Common myeloid progenitor, CD34-positive (primary cell): Measurements from ENCODE around the gene BNIP5.

Experiments
- CTCF ChIA-PET: fragments of 350-600 bp; sonication (Branson Sonifier 250); formaldehyde crosslinking; loops from one replicate; lab custom pipeline; 2021; ENCODE audit warnings: antibody characterized with exemption; lab: Charles Lee
- POLR2A ChIA-PET: fragments of 350-600 bp; sonication (Branson Sonifier 250); formaldehyde crosslinking; loops from one replicate; lab custom pipeline; 2021; ENCODE audit warnings: antibody characterized with exemption; lab: Charles Lee
- DNase-seq, 3 donors: peaks; one replicate each; pipeline versions ENCODE4 v3.0.0 to v3.0.0-alpha.2; 2013
- H3K27ac ChIP-seq, 2 experiments: 1 replicate in 1 of 2; 2 replicates in 1 of 2; pipeline ENCODE4 v1.7.0; 2013; ENCODE audit warnings: inconsistent platforms in 2 of 2, low read length in 2 of 2, mild to moderate bottlenecking in 2 of 2, low read depth in 1 of 2, moderate library complexity in 1 of 2; ENCODE audit not compliant: severe bottlenecking in 2 of 2, insufficient read depth in 1 of 2, poor library complexity in 1 of 2
- H3K27me3 ChIP-seq, 5 experiments: replicated peaks in 2 of 5; 1 replicate in 3 of 5; 2 replicates in 2 of 5; pipeline versions ENCODE4 v1.6.1 to v1.7.0; 2013; ENCODE audit warnings: low read length in 4 of 5, mild to moderate bottlenecking in 2 of 5, moderate library complexity in 2 of 5, inconsistent platforms in 1 of 5; ENCODE audit not compliant: insufficient read depth in 5 of 5, control insufficient read depth in 4 of 5
- H3K36me3 ChIP-seq, 4 experiments: 1 replicate in 2 of 4; 2 replicates in 2 of 4; pipeline versions ENCODE4 v1.6.1 to v1.7.0; 2013; ENCODE audit warnings: low read length in 3 of 4, control low read depth in 1 of 4, mild to moderate bottlenecking in 1 of 4; ENCODE audit not compliant: control insufficient read depth in 4 of 4, insufficient read depth in 4 of 4
- H3K4me1 ChIP-seq, 4 experiments: 1 replicate in 3 of 4; 2 replicates in 1 of 4; pipeline versions ENCODE4 v1.6.1 to v1.7.1; 2013; ENCODE audit warnings: low read length in 3 of 4, mild to moderate bottlenecking in 3 of 4, control low read depth in 1 of 4, inconsistent platforms in 1 of 4, moderate library complexity in 1 of 4; ENCODE audit not compliant: control insufficient read depth in 4 of 4, insufficient read depth in 4 of 4; ENCODE audit errors: control extremely low read depth in 1 of 4
- H3K4me3 ChIP-seq, 7 experiments: 1 replicate in 4 of 7; 2 replicates in 3 of 7; pipeline versions ENCODE4 v1.5.1 to v1.7.0; 2013; ENCODE audit warnings: mild to moderate bottlenecking in 7 of 7, low read length in 6 of 7, moderate library complexity in 6 of 7, inconsistent platforms in 2 of 7, low read depth in 2 of 7, control low read depth in 1 of 7; ENCODE audit not compliant: insufficient read depth in 4 of 7, control insufficient read depth in 1 of 7; ENCODE audit errors: extremely low read depth in 1 of 7
- H3K9me3 ChIP-seq, 5 experiments: 1 replicate in 4 of 5; 2 replicates in 1 of 5; pipeline versions ENCODE4 v1.6.1 to v1.7.1; 2013; ENCODE audit warnings: low read length in 4 of 5, mild to moderate bottlenecking in 2 of 5, inconsistent platforms in 1 of 5, low read depth in 1 of 5, moderate library complexity in 1 of 5; ENCODE audit not compliant: control insufficient read depth in 4 of 5, insufficient read depth in 2 of 5; ENCODE audit errors: control extremely low read depth in 1 of 5
- WGBS: methylation state at CpG from one replicate; pipeline ENCODE4 v1.1.5; 2013; ENCODE audit not compliant: insufficient coverage; 5-methylcytosine and 5-hydroxymethylcytosine counted together

The BNIP5 gene

DNA sequence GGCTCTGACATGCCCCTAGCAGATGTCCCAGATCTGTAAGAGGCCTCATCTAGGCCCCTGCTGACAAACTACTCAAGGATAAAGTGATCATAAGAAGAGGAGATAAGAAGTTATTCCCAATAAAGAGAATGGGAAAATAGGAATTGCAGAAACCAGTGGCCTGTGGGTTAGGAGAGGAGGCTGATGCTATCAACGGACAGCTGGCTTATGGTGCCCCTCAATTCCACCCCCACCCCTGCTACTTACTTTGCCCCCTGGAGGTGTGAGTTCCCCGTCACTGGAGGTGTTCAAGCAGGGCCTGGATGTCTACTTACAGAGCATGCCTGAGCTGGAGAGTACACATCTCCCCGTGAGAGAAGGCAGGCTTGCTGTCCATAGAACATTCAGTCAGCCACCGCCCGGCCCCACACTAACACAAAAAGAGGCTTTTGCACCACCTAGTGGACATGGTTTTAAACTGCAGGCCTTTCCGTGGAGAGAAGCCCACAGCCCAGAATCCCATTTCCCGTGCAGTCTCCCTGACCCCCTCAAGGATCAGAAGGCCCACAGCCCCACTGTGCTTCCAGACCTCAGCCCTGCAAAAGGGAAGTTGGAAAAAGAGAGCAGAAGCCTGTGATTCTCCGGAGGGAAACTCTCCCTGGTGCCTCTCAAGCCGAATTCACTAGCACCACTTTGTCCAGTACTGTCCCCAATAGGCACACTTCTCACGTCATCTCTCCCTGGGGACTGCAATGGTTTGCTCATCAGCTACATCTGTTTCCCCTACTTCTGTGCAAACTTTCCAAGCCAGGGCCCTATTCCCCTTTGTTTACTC, 23.8 kb upstream of the BNIP5 start:
- peaks cover 0 to 22% (median 13%) of the 10 kb centered on the region in 4 experiments for H3K4me1 ChIP-seq
- 27% methylated on average over 6 of the region's 10 CpGs for WGBS
- POLR2A ChIA-PET: interaction anchor here (1.6 kb wide), 1 partner anchor 12 kb away, joined by 3 read pairs; no protein-coding TSS in a partner anchor
- peak; percentile 67 to 79 (median 77) for DNase-seq
- no peak overlapping the region for H3K27ac ChIP-seq
- H3K4me3 ChIP-seq: no peak overlapping the region
- H3K36me3 ChIP-seq: no peaks in the 10 kb centered on the region
- H3K27me3 ChIP-seq: no peaks in the 10 kb centered on the region
- CTCF ChIA-PET: interaction anchor here (0.7 to 8.2 kb wide), 16 partner anchors 8 to 238 kb away, joined by 3 to 99 read pairs (median 4); no protein-coding TSS in a partner anchor
- H3K9me3 ChIP-seq: no peaks in the 10 kb centered on the region

DNA sequence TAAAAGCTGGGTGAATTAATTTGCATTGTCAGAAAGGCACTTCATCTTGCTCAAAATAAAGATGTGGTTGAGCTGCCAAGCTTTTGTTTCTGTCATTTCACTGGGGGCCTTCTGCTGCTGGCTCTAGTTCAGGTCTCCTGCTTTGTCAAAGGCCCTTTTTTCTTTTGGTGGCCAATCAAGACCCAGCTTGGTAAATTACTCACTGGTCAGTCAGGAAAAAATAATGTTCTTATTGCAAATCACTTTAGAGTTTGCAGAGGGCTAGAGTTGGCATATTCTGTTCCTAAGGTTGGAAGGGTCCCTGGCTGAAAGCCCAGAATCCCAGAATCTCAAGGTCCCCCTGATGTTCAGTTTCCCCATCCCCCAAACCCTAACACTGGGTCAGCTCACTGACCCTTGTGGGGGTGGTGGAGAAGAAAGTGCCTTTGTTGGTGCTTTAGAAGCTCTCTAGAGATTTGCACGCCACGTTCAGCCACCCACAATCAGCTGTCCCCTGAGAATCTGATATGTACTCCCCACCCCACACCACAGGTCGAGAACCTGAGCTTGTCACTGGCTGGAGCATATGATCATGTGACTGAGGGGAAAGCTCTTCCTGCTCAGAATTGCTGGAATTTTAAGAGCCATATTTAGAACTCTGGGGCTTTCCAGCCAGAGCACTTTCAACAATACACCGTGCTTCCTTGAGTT, 21.7 kb upstream of the BNIP5 start:
- H3K9me3 ChIP-seq: no peaks in the 10 kb centered on the region
- no peaks in the 10 kb centered on the region for H3K27me3 ChIP-seq
- H3K27ac ChIP-seq: no peak overlapping the region
- H3K36me3 ChIP-seq: no peaks in the 10 kb centered on the region
- ChIA-PET POLR2A (interaction anchor here (1.2 kb wide), 1 partner anchor 10 kb away, joined by 3 read pairs; no protein-coding TSS in a partner anchor), CTCF (interaction anchor here (0.8 to 8.2 kb wide), 12 partner anchors 10 to 263 kb away, joined by 3 to 99 read pairs (median 6); no protein-coding TSS in a partner anchor)
- H3K4me3 ChIP-seq: no peak overlapping the region
- 44% methylated on average over 1 of the region's 4 CpGs for WGBS
- peaks cover 0 to 12% (median 9%) of the 10 kb centered on the region in 4 experiments for H3K4me1 ChIP-seq
- no peak for DNase-seq

DNA sequence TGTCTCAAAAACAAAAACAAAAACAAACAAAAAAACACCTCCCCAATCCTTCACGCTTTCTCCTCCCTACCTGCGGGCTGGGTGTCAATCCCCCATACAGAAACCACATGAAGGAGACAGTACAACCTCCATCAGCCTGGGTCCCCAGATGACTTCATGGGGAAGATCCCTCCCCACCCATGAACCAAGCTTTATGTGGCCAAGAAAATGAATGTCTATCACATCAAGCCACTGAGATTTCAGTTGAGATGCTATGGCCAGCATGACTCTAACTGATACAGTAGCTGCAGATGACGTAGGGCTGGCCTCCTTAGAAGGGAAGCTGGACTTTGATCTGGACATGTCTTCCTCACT, 21.2 kb upstream of the BNIP5 start:
- Histone ChIP-seq H3K36me3 (no peaks in the 10 kb centered on the region), H3K9me3 (no peaks in the 10 kb centered on the region), H3K4me3 (no peak overlapping the region), H3K27me3 (no peaks in the 10 kb centered on the region), H3K27ac (no peak overlapping the region), H3K4me1 (peaks cover 0 to 8% (median 8%) of the 10 kb centered on the region in 4 experiments)
- no peak for DNase-seq
- POLR2A ChIA-PET: interaction anchor here (1.2 kb wide), 1 partner anchor 9 kb away, joined by 3 read pairs; no protein-coding TSS in a partner anchor
- CTCF ChIA-PET: interaction anchor here (0.8 to 8.2 kb wide), 8 partner anchors 10 to 262 kb away, joined by 3 to 99 read pairs (median 7); no protein-coding TSS in a partner anchor
- WGBS: 62% methylated on average over 3 of the region's 3 CpGs

DNA sequence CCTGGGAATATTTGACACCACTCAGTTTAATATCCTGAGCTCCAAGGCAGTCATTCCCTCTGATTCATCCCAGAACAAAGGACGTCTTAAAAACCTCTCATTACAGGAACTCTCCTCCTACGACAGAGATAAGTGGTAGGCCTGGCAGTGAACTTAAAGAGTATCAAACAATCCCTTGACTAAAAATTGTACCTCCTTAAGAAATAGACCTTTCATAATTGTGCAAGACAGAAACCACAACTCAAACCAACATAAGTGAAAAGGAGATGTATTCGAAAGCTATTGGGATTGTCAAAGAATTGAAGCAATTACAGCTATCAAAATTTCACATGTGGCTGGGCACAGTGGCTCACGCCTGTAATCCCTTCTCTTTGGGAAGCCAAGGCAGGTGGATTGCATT, 19.1 kb upstream of the BNIP5 start:
- Histone ChIP-seq H3K27ac (no peak overlapping the region), H3K9me3 (peaks cover 0 to 5% (median 0%) of the 10 kb centered on the region in 5 experiments), H3K36me3 (no peaks in the 10 kb centered on the region), H3K4me1 (peaks cover 7 to 16% (median 11%) of the 10 kb centered on the region in 4 experiments), H3K27me3 (no peaks in the 10 kb centered on the region), H3K4me3 (no peak overlapping the region)
- ChIA-PET POLR2A (no interaction called here), CTCF (interaction anchor here (0.8 to 2.7 kb wide), 4 partner anchors 11 to 53 kb away, joined by 4 to 10 read pairs (median 4); no protein-coding TSS in a partner anchor)
- no peak for DNase-seq
- WGBS: 75% methylated on average over 1 of the region's 4 CpGs

DNA sequence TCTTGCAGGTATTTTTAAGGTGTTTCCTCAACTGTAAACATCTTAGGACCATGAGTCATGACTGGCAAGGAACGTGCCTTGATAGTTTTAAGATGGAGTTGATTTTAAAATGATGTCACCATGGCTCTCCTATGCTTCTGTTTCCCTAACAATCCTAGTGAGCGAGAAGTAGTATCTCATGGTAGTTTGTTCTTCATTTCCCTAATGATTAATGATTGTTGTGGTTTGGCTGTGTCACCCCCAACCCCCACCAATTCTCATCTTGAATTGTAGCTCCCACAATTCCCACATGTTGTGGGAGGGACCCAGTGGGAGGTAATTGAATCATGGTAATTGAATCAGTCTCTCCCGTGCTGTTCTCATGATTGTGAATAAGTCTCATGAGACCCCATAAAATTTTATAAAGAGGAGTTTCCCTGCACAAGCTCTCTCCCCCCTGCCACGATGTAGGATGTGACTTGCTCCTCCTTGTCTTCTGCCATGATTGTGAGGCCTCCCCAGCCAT, 16.8 kb upstream of the BNIP5 start:
- ChIA-PET CTCF (interaction anchor here (2.3 kb wide), 1 partner anchor 12 kb away, joined by 9 read pairs; no protein-coding TSS in a partner anchor), POLR2A (no interaction called here)
- peaks cover 8 to 25% (median 15%) of the 10 kb centered on the region in 4 experiments for H3K4me1 ChIP-seq
- peaks cover 0 to 5% (median 0%) of the 10 kb centered on the region in 5 experiments for H3K9me3 ChIP-seq
- WGBS: 100% methylated on average over 1 of the region's 4 CpGs
- no peak overlapping the region for H3K27ac ChIP-seq
- H3K4me3 ChIP-seq: no peak overlapping the region
- DNase-seq: no peak
- H3K27me3 ChIP-seq: no peaks in the 10 kb centered on the region
- H3K36me3 ChIP-seq: no peaks in the 10 kb centered on the region

DNA sequence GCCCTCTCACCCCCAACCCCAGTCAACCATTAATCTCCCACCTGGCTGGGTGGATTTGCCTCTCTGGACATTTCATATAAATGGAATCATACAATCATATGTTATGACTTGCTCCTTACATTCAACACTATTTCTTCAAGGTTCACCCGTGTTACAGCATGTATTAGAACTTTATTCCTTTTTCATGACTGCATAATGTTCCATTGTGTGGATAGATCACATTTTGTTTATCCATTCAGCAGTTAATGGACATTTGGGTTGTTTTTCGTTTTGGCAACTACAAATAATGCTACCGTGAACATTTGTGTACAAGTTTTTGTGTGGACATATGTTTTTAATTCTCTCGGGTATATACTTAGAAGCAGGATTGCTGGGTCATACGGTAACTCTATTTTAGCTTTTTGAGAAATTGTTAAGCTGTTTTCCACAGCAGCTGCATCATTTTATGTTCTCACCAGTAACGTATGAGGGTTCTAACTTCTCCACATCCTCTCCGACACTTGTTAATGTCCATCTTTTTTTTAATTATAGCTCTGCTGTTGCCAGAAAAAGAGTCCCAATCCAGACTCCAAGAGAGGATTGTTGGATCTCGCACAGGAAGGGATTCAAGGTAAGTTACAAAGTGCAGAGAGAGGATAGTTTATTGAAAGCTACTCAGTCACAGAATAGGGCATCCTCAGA, 15.9 kb upstream of the BNIP5 start:
- ChIA-PET CTCF (interaction anchor here (0.8 to 2.3 kb wide), 4 partner anchors 8 to 46 kb away, joined by 3 to 9 read pairs (median 4); no protein-coding TSS in a partner anchor), POLR2A (no interaction called here)
- Histone ChIP-seq H3K4me3 (no peak overlapping the region), H3K36me3 (no peaks in the 10 kb centered on the region), H3K9me3 (peaks cover 0 to 5% (median 0%) of the 10 kb centered on the region in 5 experiments), H3K27me3 (no peaks in the 10 kb centered on the region), H3K27ac (no peak overlapping the region), H3K4me1 (peaks cover 8 to 25% (median 14%) of the 10 kb centered on the region in 4 experiments)
- no peak for DNase-seq
- 95% methylated on average over 7 of the region's 8 CpGs for WGBS
